PC-9 (cell line): ENCODE results near the gene KRTAP5-1.

ENCODE experiments used
- CTCF ChIP-seq: fragments of 200-600 bp; sonication (generic); conservative IDR thresholded peaks from 2 replicates; pipeline ENCODE4 v1.6.1; 2017; ENCODE audit warnings: mixed run types, antibody characterized with exemption, mild to moderate bottlenecking, moderate library complexity
- EZH2 ChIP-seq: fragments of 200-600 bp; sonication (generic); IDR thresholded peaks from 2 replicates; pipeline ENCODE4 v1.8.0; 2017; ENCODE audit warnings: antibody characterized with exemption, low read depth

DNA sequence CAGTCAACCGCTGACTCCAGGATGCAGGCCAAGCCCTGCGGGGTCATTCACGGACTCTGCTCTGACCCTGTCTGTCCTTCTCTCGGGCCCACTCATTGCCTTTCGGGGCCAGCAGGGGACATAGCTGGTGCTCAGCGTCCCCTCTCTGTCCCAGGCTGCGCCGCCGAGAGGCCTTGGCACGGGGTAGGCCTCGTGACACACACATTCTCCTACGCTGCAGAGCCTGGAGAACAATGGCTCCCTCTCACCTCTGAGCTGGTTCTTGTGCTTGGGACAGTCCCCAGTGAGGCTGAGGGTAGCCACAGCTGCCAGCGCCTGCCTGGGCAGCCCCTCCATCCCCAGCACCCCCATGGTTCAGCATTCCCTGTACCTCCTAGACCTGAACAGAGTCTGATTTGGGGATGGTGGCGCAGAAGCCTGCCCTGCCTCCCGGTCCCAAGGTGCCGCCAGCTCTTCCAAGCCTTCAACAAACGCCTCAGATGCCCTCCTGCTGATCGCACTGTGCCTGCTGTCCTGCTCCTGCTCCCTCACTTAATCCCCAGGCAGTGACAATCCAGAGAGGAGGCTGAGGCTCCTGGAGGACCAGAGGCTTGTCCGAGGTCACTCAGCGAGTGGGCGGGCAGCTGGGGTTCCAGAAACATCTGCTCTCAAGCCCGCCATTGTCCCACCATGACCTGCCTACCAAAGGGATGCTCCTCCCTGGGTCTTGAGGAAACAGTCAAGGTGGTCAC, 43.4 kb downstream of the KRTAP5-1 start:
- TF ChIP-seq CTCF (no peak), EZH2 (no peak)
